Kidney epithelial cell (primary cell): ENCODE results near the gene SLC4A3. TPM values are rescaled to one million over a fixed set of nuclear protein-coding genes. Genes with fewer than 3 reads are reported as not detected.

Experiments
- DNase-seq: peaks from one replicate; pipeline ENCODE4 v3.0.0-alpha.2; 2010; ENCODE audit warnings: low read depth
- H3K27me3 ChIP-seq: 2 replicates; pipeline ENCODE4 v1.6.0; 2011; ENCODE audit warnings: low read length; ENCODE audit not compliant: control insufficient read depth, insufficient read depth
- H3K36me3 ChIP-seq: 2 replicates; pipeline ENCODE4 v1.5.1; 2011; ENCODE audit warnings: low read length; ENCODE audit not compliant: control insufficient read depth, insufficient read depth
- H3K4me3 ChIP-seq: 2 replicates; pipeline ENCODE4 v1.5.1; 2011; ENCODE audit warnings: low read depth, mild to moderate bottlenecking, control low read depth, low read length
- CTCF ChIP-seq: IDR thresholded peaks from 2 replicates; pipeline ENCODE4 v1.5.1; 2011; ENCODE audit warnings: mild to moderate bottlenecking, moderate library complexity, low read length, control low read depth, inconsistent platforms; ENCODE audit not compliant: insufficient read depth, poor library complexity, severe bottlenecking
- total RNA-seq: library from RNA; depleted of rRNA; stranded (reverse); fragments of >200 nt; gene quantifications from 2 replicates; pipeline ENCODE4 v1.2.3, GENCODE V29; 2015

SLC4A3 gene
- total RNA-seq, 1 donor from 2014 or later: 11.6 TPM

DNA sequence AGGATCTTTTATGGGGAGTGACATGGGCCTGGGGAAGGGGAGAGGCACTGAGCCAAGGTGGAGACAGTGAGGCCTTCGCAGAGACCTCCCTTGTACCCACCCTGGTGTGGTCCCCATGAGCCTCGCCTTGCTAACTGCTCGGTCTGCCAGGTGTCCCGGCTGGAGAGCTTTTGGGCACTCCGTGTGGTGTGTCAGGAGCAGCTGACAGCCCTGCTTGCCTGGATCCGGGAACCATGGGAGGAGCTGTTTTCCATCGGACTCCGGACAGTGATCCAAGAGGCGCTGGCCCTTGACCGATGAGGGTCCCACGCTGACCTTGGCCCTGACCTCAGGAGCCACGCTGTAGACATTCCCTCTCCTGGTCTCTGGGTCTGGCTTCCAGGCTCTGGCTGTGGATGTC is 11.5 kb upstream of the SLC4A3 start:
- no peak for TF ChIP-seq CTCF
- H3K4me3 ChIP-seq: no peak overlapping the region
- H3K27me3 ChIP-seq: no peaks in the 10 kb centered on the region
- DNase-seq: no peak
- no peaks in the 10 kb centered on the region for H3K36me3 ChIP-seq

GRCh38 chr2:219616550-219616949 is 10.9 kb upstream of the SLC4A3 start:
- no peak overlapping the region for H3K4me3 ChIP-seq
- H3K27me3 ChIP-seq: no peaks in the 10 kb centered on the region
- no peak for TF ChIP-seq CTCF
- DNase-seq: no peak
- no peaks in the 10 kb centered on the region for H3K36me3 ChIP-seq

GRCh38 chr2:219618733-219619122 is 8.7 kb upstream of the SLC4A3 start:
- Histone ChIP-seq H3K4me3 (no peak overlapping the region), H3K36me3 (no peaks in the 10 kb centered on the region), H3K27me3 (no peaks in the 10 kb centered on the region)
- DNase-seq: no peak
- no peak for TF ChIP-seq CTCF

DNA sequence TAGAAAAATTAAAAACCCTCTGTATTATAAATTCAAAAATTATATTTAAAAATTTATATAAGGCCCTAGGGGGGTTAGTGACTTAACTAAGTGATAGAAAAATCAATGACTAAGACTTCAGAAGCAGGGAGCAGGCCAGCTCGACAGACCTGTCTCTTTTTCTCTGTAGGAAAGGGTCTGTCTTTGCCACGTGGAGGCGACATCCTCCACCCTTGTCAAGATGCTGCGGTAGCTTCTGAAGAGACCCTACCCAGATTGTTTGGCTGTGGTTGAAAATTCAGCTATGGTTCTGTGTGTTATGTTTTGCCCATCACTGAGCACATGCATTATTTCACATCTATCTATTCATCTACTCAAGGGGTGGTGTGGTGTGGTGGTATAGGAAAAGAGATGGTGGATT is 8.2 kb upstream of the SLC4A3 start:
- H3K27me3 ChIP-seq: no peaks in the 10 kb centered on the region
- H3K4me3 ChIP-seq: no peak overlapping the region
- no peaks in the 10 kb centered on the region for H3K36me3 ChIP-seq
- DNase-seq: no peak
- TF ChIP-seq CTCF: peak; percentile 8

DNA sequence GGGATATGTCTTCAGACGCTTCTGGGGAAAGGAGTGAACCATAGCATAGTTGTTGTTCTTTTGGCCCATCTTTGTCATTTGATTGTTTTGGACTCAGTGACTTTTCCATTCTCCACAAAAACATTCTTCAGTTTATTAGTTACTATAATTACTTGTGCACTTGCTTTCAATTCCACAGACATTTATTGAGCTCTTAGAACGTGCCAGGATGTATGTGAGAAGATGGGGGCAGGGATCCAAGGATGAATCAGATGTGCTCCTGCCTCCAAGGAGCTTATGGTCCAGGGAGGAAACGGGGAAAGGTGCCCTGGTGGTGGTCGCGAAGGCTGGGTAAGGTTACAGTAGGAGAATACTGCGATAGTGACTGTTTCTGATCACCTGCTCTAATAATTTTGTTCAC is 6.9 kb upstream of the SLC4A3 start:
- no peak for TF ChIP-seq CTCF
- H3K36me3 ChIP-seq: no peaks in the 10 kb centered on the region

GRCh38 chr2:219621935-219622334 is 5.5 kb upstream of the SLC4A3 start:
- no peak for TF ChIP-seq CTCF
- Histone ChIP-seq H3K36me3 (no peaks in the 10 kb centered on the region), H3K4me3 (no peak overlapping the region), H3K27me3 (no peaks in the 10 kb centered on the region)
- no peak for DNase-seq

More for the DNA sequence above, 6.9 kb upstream of the SLC4A3 start:
- DNase-seq: no peak
- Histone ChIP-seq H3K4me3 (no peak overlapping the region), H3K27me3 (no peaks in the 10 kb centered on the region)
